ENCODE data around the gene CDYL2. TPM values are rescaled to one million over a fixed set of nuclear protein-coding genes. Genes with fewer than 3 reads are reported as not detected.

The CDYL2 gene
- total and polyA plus RNA-seq, 11 donors, result 0.80 to 8.6 (median 3.5) TPM

DNA sequence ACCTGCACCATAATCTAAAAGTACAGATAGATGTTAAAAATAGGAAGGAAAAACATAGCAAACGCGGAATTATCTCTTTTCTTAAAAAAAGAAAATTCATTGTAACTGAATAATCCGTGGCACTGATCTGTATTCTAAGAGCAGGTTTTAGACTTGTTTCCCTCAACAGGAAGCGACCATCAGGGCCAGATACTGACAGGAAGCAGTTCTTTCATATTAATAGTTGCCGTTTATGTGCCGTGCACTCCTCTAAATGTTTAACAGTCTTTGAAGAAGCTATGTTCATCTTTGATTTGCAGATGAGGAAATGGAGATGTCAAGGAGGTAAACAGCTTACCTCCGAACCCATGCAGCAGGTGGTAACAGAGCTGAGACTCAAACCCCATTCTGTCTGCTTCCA lies 240.0 kb downstream of the CDYL2 start:
- TF ChIP-seq, protein P1, sequence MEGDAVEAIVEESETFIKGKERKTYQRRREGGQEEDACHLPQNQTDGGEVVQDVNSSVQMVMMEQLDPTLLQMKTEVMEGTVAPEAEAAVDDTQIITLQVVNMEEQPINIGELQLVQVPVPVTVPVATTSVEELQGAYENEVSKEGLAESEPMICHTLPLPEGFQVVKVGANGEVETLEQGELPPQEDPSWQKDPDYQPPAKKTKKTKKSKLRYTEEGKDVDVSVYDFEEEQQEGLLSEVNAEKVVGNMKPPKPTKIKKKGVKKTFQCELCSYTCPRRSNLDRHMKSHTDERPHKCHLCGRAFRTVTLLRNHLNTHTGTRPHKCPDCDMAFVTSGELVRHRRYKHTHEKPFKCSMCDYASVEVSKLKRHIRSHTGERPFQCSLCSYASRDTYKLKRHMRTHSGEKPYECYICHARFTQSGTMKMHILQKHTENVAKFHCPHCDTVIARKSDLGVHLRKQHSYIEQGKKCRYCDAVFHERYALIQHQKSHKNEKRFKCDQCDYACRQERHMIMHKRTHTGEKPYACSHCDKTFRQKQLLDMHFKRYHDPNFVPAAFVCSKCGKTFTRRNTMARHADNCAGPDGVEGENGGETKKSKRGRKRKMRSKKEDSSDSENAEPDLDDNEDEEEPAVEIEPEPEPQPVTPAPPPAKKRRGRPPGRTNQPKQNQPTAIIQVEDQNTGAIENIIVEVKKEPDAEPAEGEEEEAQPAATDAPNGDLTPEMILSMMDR (IDR thresholded peaks at IDR 0.05), result no peak
- TF ChIP-seq POLR2A (IDR thresholded peaks at IDR 0.05), result no peak
- WGBS, 4 donors, result 46 to 55% (median 52%) methylated on average over 7 of the region's 7 CpGs

DNA sequence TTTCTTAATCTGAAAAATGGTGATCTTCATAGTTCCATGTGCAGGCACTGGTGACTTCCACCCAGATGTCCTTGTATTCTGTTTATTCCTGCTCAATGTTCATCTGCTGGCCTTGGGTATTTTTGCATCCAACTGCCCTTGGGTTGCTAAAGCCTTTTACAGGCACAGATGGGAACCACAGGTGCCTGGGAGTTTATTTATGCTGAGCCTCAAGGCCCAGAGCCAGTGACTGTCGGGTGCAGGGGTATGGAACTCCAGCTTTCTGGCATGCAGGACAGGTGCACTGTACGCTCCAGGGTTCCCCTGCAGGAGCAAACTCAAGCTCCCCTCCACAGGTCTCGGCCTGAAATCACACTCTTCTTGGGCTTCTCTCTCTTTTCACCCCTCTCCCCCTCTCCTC lies 241.3 kb downstream of the CDYL2 start:
- DNase-seq, result no peak
- Histone ChIP-seq H3K27me3 (peaks cover 0 to 19% (median 0%) of the 10 kb centered on the region in 9 donors), H3K27ac (no peak overlapping the region), H3K9me3 (no peaks in the 10 kb centered on the region), H3K36me3 (no peaks in the 10 kb centered on the region), H3K4me1 (no peaks in the 10 kb centered on the region), H3K4me3 (no peak overlapping the region)
- WGBS, 4 donors, result 69 to 81% (median 77%) methylated on average over 3 of the region's 3 CpGs
- no peak for TF ChIP-seq POLR2A (IDR thresholded peaks at IDR 0.05)
- TF ChIP-seq, protein P1 (IDR thresholded peaks at IDR 0.05), result no peak
- intact Hi-C loops (cut with DNase I), result no loop called here
- ATAC-seq, result no peak

More for the DNA sequence above, 240.0 kb downstream of the CDYL2 start:
- ATAC-seq, result no peak
- no peaks in the 10 kb centered on the region for H3K9me3 ChIP-seq
- no peak for DNase-seq
- H3K4me3 ChIP-seq, result no peak overlapping the region
- H3K27me3 ChIP-seq, result peaks cover 0 to 19% (median 0%) of the 10 kb centered on the region in 9 donors
- H3K27ac ChIP-seq, result no peak overlapping the region
- no peaks in the 10 kb centered on the region for H3K4me1 ChIP-seq
- no peaks in the 10 kb centered on the region for H3K36me3 ChIP-seq
- intact Hi-C loops (cut with DNase I), result no loop called here

DNA sequence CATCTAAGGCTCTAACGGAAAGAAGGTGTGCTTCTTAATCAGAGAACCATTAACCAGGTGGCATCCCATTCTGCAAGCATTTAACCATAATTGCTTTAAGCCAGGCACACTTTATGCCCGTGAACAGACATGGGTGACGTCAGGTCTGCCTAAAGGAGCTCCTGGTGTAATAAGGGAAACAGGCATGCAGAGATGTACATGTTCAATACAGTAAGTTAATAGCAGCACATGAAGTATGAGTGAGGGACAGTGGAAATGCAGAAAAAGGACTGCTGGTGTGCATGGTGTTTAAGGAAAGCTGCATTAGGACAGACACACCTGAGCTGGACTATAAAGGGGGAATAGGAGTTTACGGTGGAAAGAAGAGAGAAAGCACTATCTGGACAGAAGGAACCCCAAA lies 245.0 kb downstream of the CDYL2 start:
- Histone ChIP-seq H3K36me3 (no peaks in the 10 kb centered on the region), H3K4me1 (no peaks in the 10 kb centered on the region), H3K27ac (no peak overlapping the region), H3K9me3 (no peaks in the 10 kb centered on the region), H3K4me3 (no peak overlapping the region), H3K27me3 (peaks cover 0 to 17% (median 0%) of the 10 kb centered on the region in 9 donors)
- no peak for ATAC-seq
- WGBS, 4 donors, result 58 to 71% (median 62%) methylated on average over 4 of the region's 4 CpGs
- DNase-seq, result no peak
- TF ChIP-seq, protein P1 (IDR thresholded peaks at IDR 0.05), result no peak
- no peak for TF ChIP-seq POLR2A (IDR thresholded peaks at IDR 0.05)
- intact Hi-C loops (cut with DNase I), result no loop called here

DNA sequence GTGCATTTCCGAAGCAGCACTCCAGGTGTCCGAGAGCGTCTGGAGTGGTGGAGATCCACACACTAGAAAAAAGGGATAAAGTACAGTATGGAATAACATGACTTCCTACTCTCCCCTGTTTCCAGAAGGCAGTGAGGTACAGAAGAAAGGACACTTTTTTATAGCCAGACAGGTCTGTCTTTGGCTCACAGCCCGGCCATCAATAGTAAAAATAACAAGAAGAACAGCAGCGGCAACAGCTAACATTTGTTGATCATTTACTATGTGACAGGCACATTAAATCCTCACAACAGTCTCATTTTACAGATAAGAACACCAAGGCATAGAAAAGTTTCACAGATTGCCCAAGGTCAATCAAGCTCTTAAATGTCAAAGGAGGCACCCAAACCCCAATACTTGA lies 247.4 kb downstream of the CDYL2 start:
- no peak for DNase-seq
- Histone ChIP-seq H3K9me3 (no peaks in the 10 kb centered on the region), H3K27ac (no peak overlapping the region), H3K4me1 (no peaks in the 10 kb centered on the region), H3K27me3 (peaks cover 0 to 23% (median 0%) of the 10 kb centered on the region in 9 donors), H3K36me3 (no peaks in the 10 kb centered on the region), H3K4me3 (no peak overlapping the region)
- no peak for TF ChIP-seq POLR2A (IDR thresholded peaks at IDR 0.05)
- TF ChIP-seq, protein P1 (IDR thresholded peaks at IDR 0.05), result no peak
- ATAC-seq, result no peak
- intact Hi-C loops (cut with DNase I), result no loop called here
- 83 to 88% (median 84%) methylated on average over 5 of the region's 5 CpGs for WGBS, 4 donors
